ENCODE measurements around the gene REN.
A peak's percentile ranks its signal among the peaks of the same experiment; 100 is the strongest.

The REN gene

GRCh38 chr1:204190212-204191211 lies 24.4 kb upstream of the REN start:
- peak; percentile 41 for DNase-seq

GRCh38 chr1:204188959-204189639 lies 23.0 kb upstream of the REN start:
- DNase-seq = no peak

DNA sequence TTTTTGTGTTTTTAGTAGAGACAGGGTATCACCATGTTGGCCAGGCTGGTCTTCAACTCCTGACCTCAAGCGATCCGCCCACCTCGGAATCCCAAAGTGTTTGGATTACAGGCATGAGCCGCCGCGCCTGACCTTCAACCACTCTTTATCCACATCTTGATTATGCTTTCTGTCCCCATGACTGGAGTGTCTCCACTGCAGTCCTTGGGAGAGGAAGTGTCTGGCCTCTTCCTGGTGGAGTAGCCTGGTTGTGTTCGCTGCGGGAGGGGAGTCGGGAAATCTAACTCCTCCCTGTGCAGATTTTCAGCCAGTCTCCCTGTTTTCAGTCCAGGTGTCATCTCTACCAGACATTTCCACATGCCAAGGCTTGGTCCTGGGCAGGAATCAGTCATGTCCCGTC lies 20.5 kb upstream of the REN start:
- DNase-seq = no peak

GRCh38 chr1:204181116-204181515 lies 15.0 kb upstream of the REN start:
- no peak for DNase-seq

- no peak for DNase-seq
Measured at GRCh38 chr1:204180133-204180532, 14.0 kb upstream of the REN start.

GRCh38 chr1:204178487-204179281 lies 12.5 kb upstream of the REN start:
- no peak for DNase-seq

DNA sequence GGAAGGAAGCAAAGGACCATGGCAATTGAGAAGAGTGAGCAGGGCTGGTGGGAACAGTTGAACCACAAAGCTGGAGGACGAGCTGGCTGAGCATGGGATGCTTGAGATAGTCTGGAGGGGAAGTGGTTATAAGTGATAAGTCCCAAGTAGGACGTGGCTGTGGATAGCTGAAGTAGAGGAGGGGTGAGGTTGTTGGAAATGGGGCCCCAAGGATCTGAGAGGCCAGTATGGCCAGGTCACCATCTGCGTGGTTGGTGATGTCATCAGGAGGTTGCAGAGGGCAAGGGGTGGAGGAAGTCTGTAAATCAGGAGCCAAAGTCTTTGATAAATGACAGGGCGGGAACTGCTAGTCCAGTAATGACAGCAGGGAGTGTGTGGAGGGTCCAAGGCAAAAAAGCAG lies 11.0 kb upstream of the REN start:
- DNase-seq = no peak

- no peak for DNase-seq
Measured at GRCh38 chr1:204176049-204176448, 9.9 kb upstream of the REN start.

DNA sequence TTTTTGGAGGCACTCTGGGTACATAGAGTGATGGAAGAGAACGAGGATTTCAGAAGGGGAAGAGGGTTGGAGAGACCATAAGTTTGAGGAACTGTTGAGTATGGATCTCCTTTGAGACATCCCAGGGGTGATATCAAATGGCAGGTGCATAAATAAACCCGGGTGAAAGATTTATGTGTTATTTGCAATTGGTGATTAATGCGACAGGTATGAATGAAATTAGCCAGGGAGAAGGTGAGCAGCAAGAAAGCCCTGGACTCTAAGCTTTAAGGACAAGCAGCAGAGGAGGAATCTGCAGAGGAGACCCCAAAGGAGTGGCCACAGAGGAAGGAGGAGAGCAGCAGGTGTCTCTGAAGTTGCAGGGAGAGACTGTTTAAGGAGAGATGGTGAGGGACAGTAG lies 8.8 kb upstream of the REN start:
- DNase-seq = no peak

DNA sequence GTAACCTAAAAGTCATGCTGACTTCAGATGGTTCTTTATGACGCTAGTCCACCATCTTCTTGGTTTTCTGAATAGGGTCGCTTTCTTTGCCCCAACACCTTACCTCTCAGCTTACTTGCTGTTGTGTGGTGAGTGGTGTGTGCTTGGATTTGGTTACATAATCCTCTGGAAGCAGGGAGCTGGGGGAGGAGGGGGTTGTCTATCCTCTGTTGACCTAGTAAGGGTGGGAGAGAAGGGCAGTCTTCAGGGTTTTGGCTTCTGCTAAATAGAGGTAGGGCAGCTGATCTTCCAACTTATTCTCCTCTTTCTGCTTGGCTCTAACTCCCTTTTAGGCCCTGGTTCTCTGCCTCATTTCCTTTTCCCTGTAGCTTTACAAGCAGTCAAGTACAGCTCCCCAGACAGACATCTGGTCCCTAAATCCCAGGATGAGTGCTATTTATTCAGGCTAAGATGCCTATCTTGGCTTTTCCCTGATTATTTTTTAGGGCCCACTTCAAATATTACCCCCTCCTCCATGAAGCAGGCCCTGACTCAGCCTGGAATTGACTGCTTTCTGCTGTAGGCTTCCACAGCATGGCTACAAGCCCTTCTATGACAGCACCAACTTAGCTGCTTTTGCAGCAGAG lies 6.4 kb upstream of the REN start:
- no peak for DNase-seq

GRCh38 chr1:204171751-204172178 lies 5.6 kb upstream of the REN start:
- no peak for DNase-seq

GRCh38 chr1:204170494-204171155 lies 4.5 kb upstream of the REN start:
- no peak for DNase-seq

- no peak for DNase-seq
Measured at GRCh38 chr1:204169858-204170257, 3.7 kb upstream of the REN start.

- DNase-seq = no peak
Measured at GRCh38 chr1:204167730-204168129, 1.6 kb upstream of the REN start.

- peak; percentile 84 for DNase-seq
Measured at GRCh38 chr1:204162494-204163074, 3.6 kb downstream of the REN start.

DNA sequence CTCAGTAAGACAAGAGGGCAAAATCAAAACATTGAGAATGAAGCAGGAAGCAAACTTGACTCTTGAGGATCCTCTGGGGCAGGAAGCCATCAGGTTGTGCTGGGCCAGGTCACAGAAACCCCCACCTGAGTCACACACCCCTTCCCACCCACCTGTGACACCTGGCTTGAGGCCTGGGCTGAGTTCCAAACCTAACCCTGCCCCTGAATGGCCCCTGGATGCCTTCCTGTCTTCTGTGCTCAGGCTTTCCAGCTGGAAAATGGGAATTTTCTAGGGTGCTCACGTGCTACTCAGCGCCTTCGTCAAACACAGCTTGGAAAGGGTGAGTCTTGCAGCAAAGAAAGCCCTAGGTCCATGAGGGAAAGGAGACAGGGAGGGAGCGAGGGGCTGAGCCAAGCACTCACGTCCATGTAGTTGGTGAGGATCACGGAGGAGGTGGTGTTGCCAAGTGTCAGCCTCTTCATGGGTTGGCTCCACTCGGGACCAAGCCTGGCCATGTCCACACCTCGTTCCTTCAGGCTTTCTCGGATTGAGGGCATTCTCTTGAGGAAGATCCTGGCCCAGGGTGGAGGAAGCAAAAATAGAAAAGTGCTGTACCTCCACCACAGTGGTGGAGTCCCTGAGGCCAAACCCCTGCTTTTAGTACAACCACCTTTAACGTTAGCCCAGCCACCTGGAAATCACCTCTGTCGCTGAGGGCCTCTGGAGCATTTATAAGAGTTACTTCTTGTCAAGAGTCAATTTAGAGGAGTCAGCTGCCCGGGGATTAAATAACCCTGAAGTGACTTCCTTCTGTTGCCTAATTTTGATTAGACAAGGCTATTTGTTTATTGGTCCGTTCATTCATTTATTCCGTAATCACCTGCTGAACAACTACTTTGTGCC lies 4.3 kb downstream of the REN start:
- no peak for DNase-seq

GRCh38 chr1:204157962-204158361 lies 8.2 kb downstream of the REN start:
- no peak for DNase-seq

- DNase-seq = no peak
Measured at GRCh38 chr1:204155881-204156280, 10.3 kb downstream of the REN start.

GRCh38 chr1:204154568-204155255 lies 11.4 kb downstream of the REN start:
- DNase-seq = no peak

DNA sequence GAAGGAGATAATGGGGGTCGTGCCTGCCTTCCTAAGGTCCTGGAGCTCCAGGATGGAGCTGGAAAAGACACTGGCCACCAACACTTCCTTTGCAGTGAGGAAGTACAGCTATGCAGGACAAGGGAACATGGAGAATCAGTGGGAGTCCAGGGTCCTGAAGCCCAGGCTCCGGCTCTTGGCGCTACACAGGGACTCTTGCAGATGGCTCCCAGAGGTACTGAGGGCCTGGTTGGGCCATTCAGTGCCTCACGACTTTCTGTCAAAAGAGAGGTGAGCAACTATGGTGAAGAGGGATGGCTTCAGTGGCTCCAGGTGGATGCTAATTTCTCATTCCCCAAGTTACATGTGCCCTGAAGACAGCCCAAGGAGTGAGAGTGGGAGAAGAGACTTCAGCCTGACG lies 12.5 kb downstream of the REN start:
- DNase-seq = no peak
